Measurements from ENCODE around the gene APOBR.
"Not testable (repeated sequence)": the region's sequence is repeated elsewhere in the genome, so short reads cannot be mapped to it uniquely, and the experiment has no call there.

Gene APOBR

GRCh38 chr16:28543072-28543471 lies 48.6 kb downstream of the APOBR start:
- Mint-ChIP-seq H3K4me3 (no peak overlapping the region), H3K27ac (no peak overlapping the region), H3K4me1 (ENCODE audit: low read depth) (peaks cover 2% of the 10 kb centered on the region), H3K9me3 (no peaks in the 10 kb centered on the region), H3K27me3 (ENCODE audit: low read depth) (peaks cover 2% of the 10 kb centered on the region), H3K36me3 (ENCODE audit: low read depth) (no peaks in the 10 kb centered on the region)
- no peak for DNase-seq (ENCODE audit: low spot score)

DNA sequence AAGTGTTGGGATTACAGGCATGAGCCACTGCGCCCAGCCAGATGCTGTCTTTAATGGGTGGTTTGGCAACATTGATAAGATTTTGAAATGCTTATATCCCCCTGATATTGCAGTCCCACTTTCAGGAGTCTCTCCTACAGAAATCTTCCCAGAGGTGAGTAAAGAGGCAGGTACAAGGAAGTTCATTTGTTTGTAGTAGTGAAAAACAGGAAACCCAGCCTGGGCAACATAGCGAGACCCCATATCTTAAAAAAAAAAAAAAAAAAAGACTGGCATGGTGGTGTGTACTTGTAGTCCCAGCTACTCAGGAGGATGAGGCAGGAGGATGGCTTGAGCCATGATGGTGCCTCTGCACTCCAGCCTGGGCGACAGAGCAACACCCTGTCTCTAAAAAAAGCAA lies 50.6 kb downstream of the APOBR start:
- Mint-ChIP-seq H3K27me3 (ENCODE audit: low read depth) (peaks cover 3% of the 10 kb centered on the region), H3K9me3 (no peaks in the 10 kb centered on the region), H3K4me1 (ENCODE audit: low read depth) (peaks cover 5% of the 10 kb centered on the region), H3K4me3 (no peak overlapping the region), H3K36me3 (ENCODE audit: low read depth) (no peaks in the 10 kb centered on the region), H3K27ac (no peak overlapping the region)
- no peak for DNase-seq (ENCODE audit: low spot score)

DNA sequence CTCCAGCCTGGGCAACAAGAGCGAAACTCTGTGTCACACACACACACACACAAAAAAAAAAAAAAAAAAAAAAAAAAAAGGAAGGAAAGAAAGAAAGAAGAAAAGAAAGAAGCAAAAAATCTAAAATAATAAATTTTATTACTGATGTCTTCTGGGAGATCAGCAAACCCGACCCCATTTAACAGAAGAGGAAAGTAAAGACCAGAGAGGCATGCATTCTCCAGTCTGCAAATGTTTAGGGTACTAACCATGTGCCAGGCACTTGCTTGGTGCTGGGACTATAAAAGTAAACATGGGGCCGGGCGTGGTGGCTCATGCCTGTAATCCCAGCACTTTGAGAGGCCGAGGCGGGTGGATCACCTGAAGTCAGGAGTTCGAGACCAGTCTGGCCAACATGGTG lies 51.5 kb downstream of the APOBR start:
- not testable (repeated sequence) for H3K9me3 Mint-ChIP-seq; H3K4me1 Mint-ChIP-seq (ENCODE audit: low read depth); H3K27me3 Mint-ChIP-seq (ENCODE audit: low read depth); DNase-seq (ENCODE audit: low spot score); H3K27ac Mint-ChIP-seq; H3K4me3 Mint-ChIP-seq; H3K36me3 Mint-ChIP-seq (ENCODE audit: low read depth)

DNA sequence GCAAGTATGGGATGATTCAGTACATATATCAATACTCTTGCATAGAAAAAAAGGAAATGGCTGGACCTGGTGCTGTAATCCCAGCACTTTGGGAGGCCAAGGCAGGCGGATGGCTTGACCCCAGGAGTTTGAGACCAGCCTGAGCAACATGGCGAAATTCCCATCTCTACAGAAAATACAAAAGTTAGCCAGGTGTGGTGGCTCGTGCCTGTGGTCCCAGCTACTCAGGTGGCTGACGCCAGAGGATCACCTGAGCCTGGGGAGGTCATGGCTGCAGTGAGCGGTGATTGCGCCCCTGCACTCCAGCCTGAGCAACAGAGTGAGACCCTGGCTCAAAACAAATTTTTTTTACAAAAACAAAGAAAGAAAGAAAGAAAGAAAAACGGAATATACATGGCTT lies 52.2 kb downstream of the APOBR start:
- DNase-seq (ENCODE audit: low spot score) = no peak
- Mint-ChIP-seq H3K27me3 (ENCODE audit: low read depth) (peaks cover 3% of the 10 kb centered on the region), H3K4me1 (ENCODE audit: low read depth) (peaks cover 5% of the 10 kb centered on the region), H3K4me3 (no peak overlapping the region), H3K36me3 (ENCODE audit: low read depth) (no peaks in the 10 kb centered on the region), H3K27ac (no peak overlapping the region), H3K9me3 (no peaks in the 10 kb centered on the region)

DNA sequence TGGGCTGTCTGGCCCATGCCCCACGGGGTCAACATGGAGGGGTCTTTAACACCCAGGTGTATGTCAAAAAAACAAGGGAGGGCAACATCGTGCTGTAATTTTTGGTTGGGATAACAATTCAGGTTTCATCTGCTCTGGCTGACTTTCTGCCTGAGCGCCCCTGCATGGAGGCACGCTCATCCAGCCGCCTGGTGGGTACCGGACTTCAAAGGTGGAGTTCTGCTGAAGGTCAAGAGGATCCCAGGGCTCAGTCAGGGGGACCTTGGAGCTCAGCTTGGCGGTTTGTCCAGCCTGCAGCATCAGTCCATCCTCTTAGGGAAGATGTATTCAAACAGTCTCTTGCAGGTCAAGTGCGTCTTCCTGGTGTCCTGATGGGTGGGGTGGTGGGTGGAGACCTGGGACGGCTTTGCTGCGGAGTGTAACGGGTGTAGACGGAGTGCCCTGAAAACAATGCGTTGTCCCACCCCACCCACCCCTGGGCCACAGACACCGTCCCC lies 53.9 kb downstream of the APOBR start:
- no peak for DNase-seq (ENCODE audit: low spot score)
- peaks cover 3% of the 10 kb centered on the region for H3K4me1 Mint-ChIP-seq (ENCODE audit: low read depth)
- H3K4me3 Mint-ChIP-seq = no peak overlapping the region
- no peaks in the 10 kb centered on the region for H3K36me3 Mint-ChIP-seq (ENCODE audit: low read depth)
- no peak overlapping the region for H3K27ac Mint-ChIP-seq
- H3K27me3 Mint-ChIP-seq (ENCODE audit: low read depth) = peaks cover 3% of the 10 kb centered on the region
- H3K9me3 Mint-ChIP-seq = no peaks in the 10 kb centered on the region
